Upper lobe of left lung (tissue), 4 donors: Measurements from ENCODE around the gene OTUD5.

Experiments
- CTCF ChIP-seq, 6 experiments: fragments of 450-650 bp in 4 of 6; fragments of 200-600 bp in 2 of 6; sonication (generic) in 2 of 6; IDR thresholded peaks; one replicate each; pipeline ENCODE4 v1.5.1; 2016 to 2019; ENCODE audit warnings: antibody characterized with exemption in 6 of 6
- POLR2A ChIP-seq, 4 donors: fragments of 450-650 bp; IDR thresholded peaks; one replicate each; pipeline ENCODE4 v1.5.1; 2016 to 2017; ENCODE audit warnings: antibody characterized with exemption in 4 of 4, mild to moderate bottlenecking in 2 of 4

GRCh38 chrX:48902135-48902534 lies 55.3 kb downstream of the OTUD5 start:
- TF ChIP-seq CTCF (IDR thresholded peaks at IDR 0.05): no peak
- no peak for TF ChIP-seq POLR2A (IDR thresholded peaks at IDR 0.05)
